Measurements from ENCODE around the gene CPA3.

CPA3 gene

GRCh38 chr3:148825476-148825875, 39.6 kb upstream of the CPA3 start:
- no peak for DNase-seq (ENCODE audit: extremely low spot score)
- ChIA-PET POLR2A (no interaction called here), CTCF (no interaction called here)
- TF ChIP-seq CTCF (IDR thresholded peaks at IDR 0.05; ENCODE audit: control extremely low read depth, extremely low read depth, low read depth, missing control alignments) = no peak

- no peak for TF ChIP-seq CTCF (IDR thresholded peaks at IDR 0.05; ENCODE audit: control extremely low read depth, extremely low read depth, low read depth, missing control alignments)
- CTCF ChIA-PET = interaction anchor here (0.8 kb wide), 1 partner anchor 34 kb away, joined by 3 read pairs; no protein-coding TSS in a partner anchor
- POLR2A ChIA-PET = no interaction called here
- DNase-seq (ENCODE audit: extremely low spot score) = no peak
These were observed 37.5 kb upstream of the CPA3 start, which contains the start of gene CPB1 for GRCh38 chr3:148827585-148827984. CPB1 (plus strand) TSS chr3:148827811; CDS start chr3:148827824, 13 bp downstream.

GRCh38 chr3:148828136-148828690, 36.9 kb upstream of the CPA3 start:
- TF ChIP-seq CTCF (IDR thresholded peaks at IDR 0.05; ENCODE audit: control extremely low read depth, extremely low read depth, low read depth, missing control alignments) = no peak
- CTCF ChIA-PET = no interaction called here
- POLR2A ChIA-PET = no interaction called here
- no peak for DNase-seq (ENCODE audit: extremely low spot score)

GRCh38 chr3:148829926-148830325, 35.2 kb upstream of the CPA3 start:
- no peak for DNase-seq (ENCODE audit: extremely low spot score)
- TF ChIP-seq CTCF (IDR thresholded peaks at IDR 0.05; ENCODE audit: control extremely low read depth, extremely low read depth, low read depth, missing control alignments) = no peak
- ChIA-PET POLR2A (no interaction called here), CTCF (interaction anchor here (1.8 kb wide), 1 partner anchor 10 kb away, joined by 8 read pairs; no protein-coding TSS in a partner anchor)

- TF ChIP-seq CTCF (IDR thresholded peaks at IDR 0.05; ENCODE audit: control extremely low read depth, extremely low read depth, low read depth, missing control alignments) = no peak
- ChIA-PET CTCF (interaction anchor here (1.0 kb wide), 1 partner anchor 33 kb away, joined by 3 read pairs; no protein-coding TSS in a partner anchor), POLR2A (no interaction called here)
- DNase-seq (ENCODE audit: extremely low spot score) = no peak
These were observed 31.9 kb upstream of the CPA3 start for GRCh38 chr3:148833223-148833622.

- no peak for DNase-seq (ENCODE audit: extremely low spot score)
- no peak for TF ChIP-seq CTCF (IDR thresholded peaks at IDR 0.05; ENCODE audit: control extremely low read depth, extremely low read depth, low read depth, missing control alignments)
- POLR2A ChIA-PET = no interaction called here
- CTCF ChIA-PET = interaction anchor here (1.3 kb wide), 1 partner anchor 20 kb away, joined by 4 read pairs; no protein-coding TSS in a partner anchor
These were observed 25.3 kb upstream of the CPA3 start for GRCh38 chr3:148839805-148840204.
